ENCODE data around the gene TARBP2. TPM values are rescaled to one million over a fixed set of nuclear protein-coding genes. Genes with fewer than 3 reads are reported as not detected.
A peak's percentile ranks its signal among the peaks of the same experiment; 100 is the strongest.

The TARBP2 gene
- total RNA-seq, 6 experiments from 2014 or later = 15.1 to 20.8 (median 17.8) TPM

- intact Hi-C loops (cut with DNase I) = loop anchor here in 1 of 2 donors (10.0 kb wide), 1 partner anchor 183 kb away; the partner anchor contains the start of gene AAAS
- no peaks in the 10 kb centered on the region for H3K9me3 ChIP-seq
- no peak for ATAC-seq
These were observed 6.5 kb downstream of the TARBP2 start for GRCh38 chr12:53507603-53507885.

GRCh38 chr12:53508534-53509170 lies 7.6 kb downstream of the TARBP2 start:
- Histone ChIP-seq H3K4me1 (peaks cover 0 to 6% (median 0%) of the 10 kb centered on the region in 4 donors), H3K27ac (no peak overlapping the region), H3K36me3 (peaks cover 0 to 31% (median 9%) of the 10 kb centered on the region in 4 donors), H3K4me3 (no peak overlapping the region), H3K9me3 (no peaks in the 10 kb centered on the region), H3K27me3 (no peaks in the 10 kb centered on the region)
- peak; percentile 85 to 93 (median 90) for TF ChIP-seq CTCF (IDR thresholded peaks at IDR 0.05)
- TF ChIP-seq POLR2A (IDR thresholded peaks at IDR 0.05) = no peak
- intact Hi-C loops (cut with DNase I) = loop anchor here in 1 of 2 donors (10.0 kb wide), 1 partner anchor 184 kb away; the partner anchor contains the start of gene AAAS
- ATAC-seq (peak; percentile 89 to 93 (median 90)), DNase-seq (peak; percentile 77 to 81 (median 80))
- WGBS (ENCODE audit: insufficient coverage, low coverage, low lambda C conversion rate, missing lambda C conversion rate) = 0% methylated on average over 4 of the region's 7 CpGs

More at GRCh38 chr12:53507603-53507885, 6.5 kb downstream of the TARBP2 start:
- Histone ChIP-seq H3K27ac (no peak overlapping the region), H3K4me3 (no peak overlapping the region), H3K4me1 (peaks cover 0 to 6% (median 0%) of the 10 kb centered on the region in 4 donors), H3K27me3 (no peaks in the 10 kb centered on the region), H3K36me3 (peaks cover 0 to 24% (median 5%) of the 10 kb centered on the region in 4 donors)
- TF ChIP-seq POLR2A (IDR thresholded peaks at IDR 0.05) (no peak), CTCF (IDR thresholded peaks at IDR 0.05) (no peak)
- no CpG with 5 or more reads among the region's 4 CpGs for WGBS (ENCODE audit: insufficient coverage, low coverage, low lambda C conversion rate, missing lambda C conversion rate)
- DNase-seq = no peak

- intact Hi-C loops (cut with DNase I) = no loop called here
- no peak overlapping the region for H3K27ac ChIP-seq
- no peak for DNase-seq
- ATAC-seq = peak in 3 of 4 donors; percentile 3 to 29 (median 21)
- H3K27me3 ChIP-seq = no peaks in the 10 kb centered on the region
- WGBS (ENCODE audit: insufficient coverage, low coverage, low lambda C conversion rate, missing lambda C conversion rate) = 33% methylated on average over 1 of the region's 9 CpGs
- peaks cover 0 to 6% (median 0%) of the 10 kb centered on the region in 4 donors for H3K4me1 ChIP-seq
- TF ChIP-seq CTCF (IDR thresholded peaks at IDR 0.05) (no peak), POLR2A (IDR thresholded peaks at IDR 0.05) (no peak)
- no peak overlapping the region for H3K4me3 ChIP-seq
- H3K36me3 ChIP-seq = peaks cover 0 to 42% (median 16%) of the 10 kb centered on the region in 4 donors
- H3K9me3 ChIP-seq = no peaks in the 10 kb centered on the region
These were observed 9.2 kb downstream of the TARBP2 start for GRCh38 chr12:53510181-53510812.

GRCh38 chr12:53513712-53514410 lies 12.8 kb downstream of the TARBP2 start:
- H3K9me3 ChIP-seq = no peaks in the 10 kb centered on the region
- intact Hi-C loops (cut with DNase I) = no loop called here
- no peaks in the 10 kb centered on the region for H3K27me3 ChIP-seq
- H3K4me1 ChIP-seq = peaks cover 0 to 6% (median 0%) of the 10 kb centered on the region in 4 donors
- TF ChIP-seq POLR2A (IDR thresholded peaks at IDR 0.05) (no peak), CTCF (IDR thresholded peaks at IDR 0.05) (no peak)
- no peak overlapping the region for H3K27ac ChIP-seq
- H3K4me3 ChIP-seq = no peak overlapping the region
- WGBS (ENCODE audit: insufficient coverage, low coverage, low lambda C conversion rate, missing lambda C conversion rate) = 67% methylated on average over 4 of the region's 6 CpGs
- DNase-seq (no peak), ATAC-seq (peak; percentile 18 to 67 (median 26))
- peaks cover 0 to 65% (median 25%) of the 10 kb centered on the region in 4 donors for H3K36me3 ChIP-seq
